PFSK-1 (cell line): Measurements from ENCODE around the gene ZDHHC1.

Experiments used
- FOXP2 ChIP-seq: optimal IDR thresholded peaks from 2 replicates; pipeline ENCODE3; 2011; ENCODE audit warnings: borderline replicate concordance, control low read depth, inconsistent platforms; ENCODE audit not compliant: insufficient read depth; ENCODE audit errors: extremely low read length, extremely low read depth
- POLR2AphosphoS5 ChIP-seq: IDR thresholded peaks from 2 replicates; pipeline ENCODE4 v1.6.1; 2012; ENCODE audit warnings: low read depth, mild to moderate bottlenecking, control low read depth, low read length, moderate library complexity
- REST ChIP-seq, 2 experiments: IDR thresholded peaks; 2 replicates each; pipeline versions ENCODE4 v1.6.1 to v1.8.0; 2011 to 2012; ENCODE audit warnings: low read depth in 2 of 2, low read length in 2 of 2, control low read depth in 1 of 2, inconsistent platforms in 1 of 2, mild to moderate bottlenecking in 1 of 2, moderate library complexity in 1 of 2; ENCODE audit not compliant: insufficient read depth in 1 of 2
- SIN3A ChIP-seq: IDR thresholded peaks from 2 replicates; pipeline ENCODE4 v1.6.1; 2012; ENCODE audit warnings: mild to moderate bottlenecking, low read length, moderate library complexity, borderline replicate concordance; ENCODE audit not compliant: insufficient read depth
- TAF1 ChIP-seq: IDR thresholded peaks from 2 replicates; pipeline ENCODE4 v1.6.1; 2012; ENCODE audit warnings: low read length, control low read depth, borderline replicate concordance; ENCODE audit not compliant: insufficient read depth

The ZDHHC1 gene

GRCh38 chr16:67399749-67400704 lies 16.2 kb downstream of the ZDHHC1 start:
- TF ChIP-seq REST (IDR thresholded peaks at IDR 0.05; ENCODE audit: insufficient read depth in 1 of 2, low read depth in 2 of 2, low read length in 2 of 2) (no peak), TAF1 (no peak), POLR2AphosphoS5 (no peak), FOXP2 (no peak), SIN3A (no peak)

GRCh38 chr16:67399218-67399733 lies 17.0 kb downstream of the ZDHHC1 start:
- TF ChIP-seq SIN3A (no peak), REST (IDR thresholded peaks at IDR 0.05; ENCODE audit: insufficient read depth in 1 of 2, low read depth in 2 of 2, low read length in 2 of 2) (no peak), POLR2AphosphoS5 (no peak)

GRCh38 chr16:67398546-67399217 lies 17.6 kb downstream of the ZDHHC1 start:
- no peak for TF ChIP-seq FOXP2
- no peak for TF ChIP-seq SIN3A
- TF ChIP-seq REST (IDR thresholded peaks at IDR 0.05; ENCODE audit: insufficient read depth in 1 of 2, low read depth in 2 of 2, low read length in 2 of 2) = no peak
- TF ChIP-seq POLR2AphosphoS5 = no peak
- no peak for TF ChIP-seq TAF1

GRCh38 chr16:67397812-67398545 lies 18.3 kb downstream of the ZDHHC1 start:
- TF ChIP-seq TAF1 (no peak), POLR2AphosphoS5 (no peak), FOXP2 (no peak), REST (IDR thresholded peaks at IDR 0.05; ENCODE audit: insufficient read depth in 1 of 2, low read depth in 2 of 2, low read length in 2 of 2) (no peak), SIN3A (no peak)
